B cell (primary cell): Measurements from ENCODE around the gene GPM6B. TPM values are rescaled to one million over a fixed set of nuclear protein-coding genes. Genes with fewer than 3 reads are reported as not detected.
"Not testable (repeated sequence)": the region's sequence is repeated elsewhere in the genome, so short reads cannot be mapped to it uniquely, and the experiment has no call there.

ENCODE experiments used
- ATAC-seq: fragments of 200-7000 bp; cut with Tn5 transposase; one replicate; pipeline ENCODE4 v1.10.0; 2021; ENCODE audit warnings: low read depth, mild to moderate bottlenecking, moderate number of reproducible peaks, moderate library complexity
- CTCF ChIA-PET: fragments of 350-600 bp; sonication (Branson Sonifier 250); formaldehyde crosslinking; loops from one replicate; lab custom pipeline; 2021; ENCODE audit warnings: antibody characterized with exemption, inconsistent platforms; lab: Charles Lee
- POLR2A ChIA-PET: fragments of 350-600 bp; sonication (Branson Sonifier 250); formaldehyde crosslinking; loops from one replicate; lab custom pipeline; 2021; ENCODE audit warnings: antibody characterized with exemption; lab: Charles Lee
- DNase-seq: peaks from one replicate; pipeline ENCODE4 v3.0.0; 2013
- H2AFZ ChIP-seq: 2 replicates; pipeline ENCODE4 v1.6.1; 2012; ENCODE audit warnings: mild to moderate bottlenecking, low read depth, low read length; ENCODE audit not compliant: insufficient read depth, poor library complexity, severe bottlenecking
- H3K27ac ChIP-seq, 2 donors: 1 replicate in 1 of 2; 2 replicates in 1 of 2; pipeline ENCODE4 v1.5.1; 2012 to 2013; ENCODE audit warnings: low read length in 2 of 2, mild to moderate bottlenecking in 2 of 2, moderate library complexity in 1 of 2
- H3K27me3 ChIP-seq, 4 experiments: fragments of 200-600 bp in 1 of 4; sonication (generic) in 1 of 4; replicated peaks in 1 of 4; 1 replicate in 2 of 4; 2 replicates in 2 of 4; pipeline versions ENCODE4 v1.6.1 to v1.7.0; 2013 to 2016; ENCODE audit warnings: low read length in 3 of 4, mild to moderate bottlenecking in 2 of 4, mixed read lengths in 1 of 4, moderate library complexity in 1 of 4; ENCODE audit not compliant: insufficient read depth in 4 of 4, control insufficient read depth in 3 of 4; ENCODE audit errors: control extremely low read depth in 1 of 4
- H3K36me3 ChIP-seq, 2 experiments: replicated peaks in 1 of 2; 1 replicate in 1 of 2; 2 replicates in 1 of 2; pipeline versions ENCODE4 v1.6.1 to v1.7.1; 2013; ENCODE audit warnings: low read length in 1 of 2; ENCODE audit not compliant: insufficient read depth in 2 of 2, control insufficient read depth in 1 of 2; ENCODE audit errors: control extremely low read depth in 1 of 2, extremely low read depth in 1 of 2
- H3K4me1 ChIP-seq, 2 donors: fragments of 200-600 bp in 1 of 2; sonication (generic) in 1 of 2; 1 replicate in 1 of 2; 2 replicates in 1 of 2; pipeline versions ENCODE4 v1.5.1 to v1.6.1; 2013 to 2017; ENCODE audit warnings: low read length in 2 of 2; ENCODE audit not compliant: control insufficient read depth in 2 of 2, insufficient read depth in 2 of 2
- H3K4me2 ChIP-seq: replicated peaks from 2 replicates; pipeline ENCODE3; 2012; ENCODE audit warnings: mild to moderate bottlenecking, low read depth, low read length; ENCODE audit not compliant: poor library complexity, severe bottlenecking
- H3K4me3 ChIP-seq, 5 experiments: fragments of 200-600 bp in 1 of 5; sonication (generic) in 1 of 5; 1 replicate in 3 of 5; 2 replicates in 2 of 5; pipeline versions ENCODE4 v1.5.1 to v1.7.0; 2011 to 2016; ENCODE audit warnings: low read length in 4 of 5, mild to moderate bottlenecking in 4 of 5, low read depth in 2 of 5, control low read depth in 1 of 5, moderate library complexity in 1 of 5; ENCODE audit not compliant: insufficient read depth in 1 of 5; ENCODE audit errors: control extremely low read depth in 1 of 5, extremely low read depth in 1 of 5
- H3K79me2 ChIP-seq: fragments of 200-600 bp; sonication (generic); one replicate; pipeline ENCODE4 v1.6.0; 2016; ENCODE audit warnings: low read length; ENCODE audit not compliant: control insufficient read depth, insufficient read depth
- H3K9ac ChIP-seq: fragments of 200-600 bp; sonication (generic); 2 replicates; pipeline ENCODE4 v1.6.1; 2017; ENCODE audit warnings: mild to moderate bottlenecking, low read length, moderate library complexity
- H3K9me3 ChIP-seq, 3 donors: one replicate each; pipeline versions ENCODE4 v1.6.1 to v1.7.1; 2013; ENCODE audit warnings: low read length in 2 of 3; ENCODE audit not compliant: control insufficient read depth in 2 of 3, insufficient read depth in 1 of 3; ENCODE audit errors: control extremely low read depth in 1 of 3
- H4K20me1 ChIP-seq: 2 replicates; pipeline ENCODE4 v1.6.0; 2012; ENCODE audit warnings: mild to moderate bottlenecking, low read length; ENCODE audit not compliant: insufficient read depth, control insufficient read depth, poor library complexity, severe bottlenecking
- H3K27ac Mint-ChIP-seq: one replicate; pipeline ENCODE4 v1.8.0; 2021; ENCODE audit warnings: mixed read lengths
- H3K27me3 Mint-ChIP-seq: one replicate; pipeline ENCODE4 v1.8.0; 2021; ENCODE audit warnings: mixed read lengths
- H3K4me1 Mint-ChIP-seq: one replicate; pipeline ENCODE4 v1.8.0; 2021; ENCODE audit warnings: mixed read lengths
- H3K4me3 Mint-ChIP-seq: one replicate; pipeline ENCODE4 v1.8.0; 2021; ENCODE audit warnings: mixed read lengths
- H3K9me3 Mint-ChIP-seq: one replicate; pipeline ENCODE4 v1.8.0; 2022; ENCODE audit warnings: mixed read lengths; ENCODE audit not compliant: insufficient read depth
- EZH2 ChIP-seq: IDR thresholded peaks from 2 replicates; pipeline ENCODE4 v1.6.1; 2012; ENCODE audit warnings: borderline replicate concordance, low read depth, mild to moderate bottlenecking, moderate library complexity, low read length; ENCODE audit not compliant: insufficient read depth, poor library complexity, severe bottlenecking
- WGBS: methylation state at CpG from one replicate; pipeline ENCODE4 v1.1.5; 2013; ENCODE audit warnings: missing lambda C conversion rate; ENCODE audit not compliant: insufficient coverage; 5-methylcytosine and 5-hydroxymethylcytosine counted together
- intact Hi-C: fragments of 100-400 bp; cut with micrococcal nuclease; formaldehyde crosslinking; loops from one replicate; pipeline ENCODE4 v1.10.0; 2022
- polyA plus RNA-seq: library from polyadenylated mRNA; depleted of rRNA; stranded (reverse); fragments of >200 nt; gene quantifications from 2 replicates; pipeline ENCODE4 v1.2.3, GENCODE V29; 2012
- total RNA-seq, 2 donors: library from RNA; stranded (reverse); fragments of 120-200 nt in 1 of 2; gene quantifications; 1 replicate in 1 of 2; 2 replicates in 1 of 2; pipeline versions ENCODE4 v1.2.3 to v1.2.4, GENCODE V29; 2013 to 2022
- TF ChIP-seq, protein P1 (sequence below): fragments of 200-600 bp; IDR thresholded peaks from one replicate; pipeline ENCODE4 v1.8.0; 2022; ENCODE audit warnings: antibody characterized with exemption, mild to moderate bottlenecking

GPM6B gene
- total and polyA plus RNA-seq, 2 donors (not counting 1 experiment from before 2014, with no cell fraction given): not detected

DNA sequence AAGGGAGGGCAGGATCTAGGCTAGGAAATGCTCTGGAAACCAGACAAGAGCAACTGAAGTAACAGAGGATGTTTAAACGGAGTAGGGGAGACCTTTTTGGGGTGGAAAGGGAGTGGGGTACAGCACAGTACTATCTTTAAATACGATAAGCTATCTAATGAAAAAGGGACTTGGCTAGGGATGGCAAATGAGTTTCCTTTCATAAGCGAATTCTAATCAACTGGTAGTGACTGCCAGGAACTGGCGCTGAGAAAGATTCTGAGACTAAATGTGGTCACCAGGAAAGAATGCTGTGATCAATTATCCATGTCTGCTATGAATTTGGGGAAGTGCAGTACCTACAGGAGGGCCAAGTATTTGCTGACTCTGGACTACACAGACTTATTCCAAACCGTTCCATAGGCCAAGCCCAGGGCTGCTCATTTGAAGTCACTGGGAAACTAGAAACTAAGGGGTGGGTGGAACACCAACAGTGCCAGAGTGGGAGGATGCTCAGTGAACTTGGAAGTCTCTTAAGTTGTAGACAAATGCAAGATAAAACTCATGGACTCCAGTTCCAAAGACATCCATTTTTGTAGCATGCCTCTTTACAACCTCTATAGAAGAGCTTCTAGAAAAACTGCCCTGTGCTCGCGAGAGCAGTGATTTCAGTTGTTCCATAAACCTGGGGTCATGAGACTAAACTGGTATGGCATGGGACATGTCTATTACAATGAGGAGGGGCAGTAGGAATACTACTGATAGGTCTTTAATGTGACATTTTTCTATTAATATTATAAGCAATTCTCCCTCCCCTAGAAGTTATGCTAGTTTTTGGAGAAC is 84.4 kb downstream of the GPM6B start:
- Histone ChIP-seq H3K27ac (peak overlapping the region in 1 of 2 donors; percentile 26), H4K20me1 (no peaks in the 10 kb centered on the region), H2AFZ (no peak overlapping the region), H3K79me2 (peaks cover 53% of the 10 kb centered on the region), H3K36me3 (peaks cover 0 to 12% of the 10 kb centered on the region in 2 experiments), H3K4me1 (peaks cover 38 to 39% of the 10 kb centered on the region in 2 donors), H3K9me3 (no peaks in the 10 kb centered on the region), H3K9ac (no peak overlapping the region), H3K27me3 (no peaks in the 10 kb centered on the region), H3K4me3 (no peak overlapping the region), H3K4me2 (peak overlapping the region; percentile 78)
- CTCF ChIA-PET: interaction anchor here (0.8 kb wide), 1 partner anchor 44 kb away, joined by 4 read pairs; the partner anchor contains the start of gene RAB9A
- no peak for DNase-seq
- no peaks in the 10 kb centered on the region for H3K27me3 Mint-ChIP-seq
- no peak for TF ChIP-seq EZH2
- TF ChIP-seq, protein P1, sequence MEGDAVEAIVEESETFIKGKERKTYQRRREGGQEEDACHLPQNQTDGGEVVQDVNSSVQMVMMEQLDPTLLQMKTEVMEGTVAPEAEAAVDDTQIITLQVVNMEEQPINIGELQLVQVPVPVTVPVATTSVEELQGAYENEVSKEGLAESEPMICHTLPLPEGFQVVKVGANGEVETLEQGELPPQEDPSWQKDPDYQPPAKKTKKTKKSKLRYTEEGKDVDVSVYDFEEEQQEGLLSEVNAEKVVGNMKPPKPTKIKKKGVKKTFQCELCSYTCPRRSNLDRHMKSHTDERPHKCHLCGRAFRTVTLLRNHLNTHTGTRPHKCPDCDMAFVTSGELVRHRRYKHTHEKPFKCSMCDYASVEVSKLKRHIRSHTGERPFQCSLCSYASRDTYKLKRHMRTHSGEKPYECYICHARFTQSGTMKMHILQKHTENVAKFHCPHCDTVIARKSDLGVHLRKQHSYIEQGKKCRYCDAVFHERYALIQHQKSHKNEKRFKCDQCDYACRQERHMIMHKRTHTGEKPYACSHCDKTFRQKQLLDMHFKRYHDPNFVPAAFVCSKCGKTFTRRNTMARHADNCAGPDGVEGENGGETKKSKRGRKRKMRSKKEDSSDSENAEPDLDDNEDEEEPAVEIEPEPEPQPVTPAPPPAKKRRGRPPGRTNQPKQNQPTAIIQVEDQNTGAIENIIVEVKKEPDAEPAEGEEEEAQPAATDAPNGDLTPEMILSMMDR: no peak
- ATAC-seq: no peak
- H3K4me3 Mint-ChIP-seq: peak overlapping the region; percentile 64
- no CpG with 5 or more reads among the region's 7 CpGs for WGBS
- POLR2A ChIA-PET: no interaction called here
- peak overlapping the region; percentile 74 for H3K27ac Mint-ChIP-seq
- H3K9me3 Mint-ChIP-seq: no peaks in the 10 kb centered on the region
- H3K4me1 Mint-ChIP-seq: peaks cover 65% of the 10 kb centered on the region
- intact Hi-C loops: loop anchor here (2.0 kb wide), 1 partner anchor 34 kb away; no protein-coding TSS in a partner anchor

DNA sequence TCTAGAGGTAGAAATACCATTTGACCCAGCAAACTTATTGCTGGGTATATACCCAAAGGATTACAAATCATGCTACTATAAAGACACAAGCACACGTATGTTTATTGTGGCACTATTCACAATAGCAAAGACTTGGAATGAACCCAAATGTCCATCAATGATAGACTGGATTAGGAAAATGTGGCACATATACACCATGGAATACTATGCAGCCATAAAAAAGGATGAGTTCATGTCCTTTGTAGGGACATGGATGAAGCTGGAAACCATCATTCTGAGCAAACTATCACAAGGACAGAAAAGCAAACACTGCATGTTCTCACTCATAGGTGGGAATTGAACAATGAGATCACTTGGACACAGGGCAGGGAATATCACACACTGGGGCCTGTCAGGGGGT is 86.4 kb downstream of the GPM6B start:
- Histone ChIP-seq H3K36me3 (peaks cover 0 to 10% of the 10 kb centered on the region in 2 experiments), H3K79me2 (peaks cover 49% of the 10 kb centered on the region), H3K4me1 (peaks cover 22 to 23% of the 10 kb centered on the region in 2 donors)
- H4K20me1 ChIP-seq, H3K4me3 ChIP-seq, DNase-seq, H3K9me3 ChIP-seq, H3K9ac ChIP-seq, H3K27ac Mint-ChIP-seq, intact Hi-C loops, H3K9me3 Mint-ChIP-seq, H3K27me3 ChIP-seq, H3K4me3 Mint-ChIP-seq, H3K27ac ChIP-seq, H2AFZ ChIP-seq, CTCF ChIA-PET, H3K27me3 Mint-ChIP-seq, H3K4me2 ChIP-seq, POLR2A ChIA-PET, ATAC-seq: not testable (repeated sequence)
- H3K4me1 Mint-ChIP-seq: peaks cover 67% of the 10 kb centered on the region
- no CpG with 5 or more reads among the region's 1 CpG for WGBS

DNA sequence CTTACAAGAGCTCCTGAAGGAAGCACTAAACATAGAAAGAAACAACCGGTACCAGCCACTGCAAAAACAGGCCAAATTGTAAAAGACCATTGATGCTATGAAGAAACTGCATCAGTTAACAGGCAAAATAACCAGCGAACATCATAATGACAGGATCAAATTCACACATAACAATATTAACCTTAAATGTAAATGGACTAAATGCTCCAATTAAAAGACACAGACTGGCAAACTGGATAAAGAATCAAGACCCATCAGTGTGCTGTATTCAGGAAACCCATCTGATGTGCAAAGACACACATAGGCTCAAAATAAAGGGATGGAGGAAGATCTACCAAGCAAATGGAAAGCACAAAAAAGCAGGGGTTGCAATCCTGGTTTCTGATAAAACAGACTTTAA is 90.3 kb downstream of the GPM6B start:
- H3K9me3 ChIP-seq, H3K27me3 ChIP-seq, H3K4me3 ChIP-seq, H3K27ac Mint-ChIP-seq, CTCF ChIA-PET, H3K9me3 Mint-ChIP-seq, H3K27me3 Mint-ChIP-seq, intact Hi-C loops, POLR2A ChIA-PET, H3K4me2 ChIP-seq, DNase-seq, H3K27ac ChIP-seq, H4K20me1 ChIP-seq, ATAC-seq, H3K4me3 Mint-ChIP-seq, H3K36me3 ChIP-seq, H3K9ac ChIP-seq, H2AFZ ChIP-seq: not testable (repeated sequence)
- no CpG with 5 or more reads among the region's 2 CpGs for WGBS
- H3K4me1 Mint-ChIP-seq: peaks cover 55% of the 10 kb centered on the region
- Histone ChIP-seq H3K4me1 (peaks cover 13 to 20% of the 10 kb centered on the region in 2 donors), H3K79me2 (peaks cover 62% of the 10 kb centered on the region)
